Upper lobe of left lung (tissue), 4 donors: ENCODE results near the gene ZNF319.

Experiments used
- CTCF ChIP-seq, 6 experiments: fragments of 450-650 bp in 4 of 6; fragments of 200-600 bp in 2 of 6; sonication (generic) in 2 of 6; IDR thresholded peaks; one replicate each; pipeline ENCODE4 v1.5.1; 2016 to 2019; ENCODE audit warnings: antibody characterized with exemption in 6 of 6
- EP300 ChIP-seq, 4 donors: sonication (generic); formaldehyde crosslinking; IDR thresholded peaks; one replicate each; pipeline ENCODE4 v1.5.1; 2017; ENCODE audit warnings: antibody characterized with exemption in 4 of 4, control low read depth in 2 of 4
- POLR2A ChIP-seq, 4 donors: fragments of 450-650 bp; IDR thresholded peaks; one replicate each; pipeline ENCODE4 v1.5.1; 2016 to 2017; ENCODE audit warnings: antibody characterized with exemption in 4 of 4, mild to moderate bottlenecking in 2 of 4
- POLR2AphosphoS5 ChIP-seq, 2 donors: sonication (generic); formaldehyde crosslinking; IDR thresholded peaks; one replicate each; pipeline ENCODE4 v1.5.1; 2017; ENCODE audit warnings: antibody characterized with exemption in 2 of 2

GRCh38 chr16:57988929-57989328, 11.5 kb downstream of the ZNF319 start:
- no peak for TF ChIP-seq CTCF (IDR thresholded peaks at IDR 0.05)
- TF ChIP-seq POLR2AphosphoS5 (IDR thresholded peaks at IDR 0.05) = no peak
- no peak for TF ChIP-seq POLR2A (IDR thresholded peaks at IDR 0.05)
- TF ChIP-seq EP300 (IDR thresholded peaks at IDR 0.05) = no peak
